ENCODE results near the gene TMEM163.

- TF ChIP-seq CTCF (IDR thresholded peaks at IDR 0.05; ENCODE audit: low read length) (no peak), EZH2 (IDR thresholded peaks at IDR 0.05; ENCODE audit: borderline replicate concordance, low read length) (no peak)
Observed at GRCh38 chr2:134736167-134736880, 17.5 kb upstream of the TMEM163 start.

Measured in OCI-LY1 (cell line).